ENCODE data around the gene PPP2R3B. TPM values are rescaled to one million over a fixed set of nuclear protein-coding genes. Genes with fewer than 3 reads are reported as not detected.

The PPP2R3B gene
- total and polyA plus RNA-seq, 3 experiments from 2014 or later: 10.0 to 23.1 (median 21.2) TPM

DNA sequence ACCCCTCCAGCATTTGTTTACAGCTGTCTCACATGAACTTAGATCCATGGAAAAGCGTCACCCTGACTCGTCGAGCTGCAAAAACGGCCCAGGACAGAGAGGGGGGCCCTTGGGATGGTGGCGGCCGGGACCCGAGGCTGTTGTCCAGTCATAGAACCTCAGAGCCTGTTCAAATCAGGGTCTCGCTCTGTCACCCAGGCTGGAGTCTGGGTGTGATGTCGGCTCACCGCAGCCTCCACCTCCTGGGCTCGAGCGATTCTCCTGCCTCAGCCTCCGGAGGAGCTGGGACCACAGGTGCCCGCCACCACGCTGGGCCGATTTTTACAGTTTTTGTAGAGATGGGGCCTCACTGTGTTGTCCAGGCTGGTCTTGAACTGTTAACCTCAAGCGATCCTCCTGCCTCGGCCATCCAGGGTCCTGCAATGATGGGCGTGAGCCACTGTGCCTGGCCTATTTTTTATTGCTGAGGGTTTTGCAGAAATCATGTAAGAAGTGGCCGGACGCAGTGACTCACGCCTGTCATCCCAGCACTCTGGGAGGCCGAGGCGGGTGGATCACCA lies 42.6 kb upstream of the PPP2R3B start:
- no peak for DNase-seq
- Mint-ChIP-seq H3K4me3 (no peak overlapping the region), H3K36me3 (peaks cover 0 to 7% (median 0%) of the 10 kb centered on the region in 3 donors), H3K4me1 (peaks cover 0 to 4% (median 3%) of the 10 kb centered on the region in 3 donors), H3K9me3 (peaks cover 0 to 11% (median 2%) of the 10 kb centered on the region in 5 donors), H3K27me3 (peaks cover 13 to 28% of the 10 kb centered on the region in 2 donors), H3K27ac (no peak overlapping the region)
- H3K27ac ChIP-seq (ENCODE audit: low read depth, low read length): no peak overlapping the region
- no peaks in the 10 kb centered on the region for H3K9me3 ChIP-seq (ENCODE audit: low read length)
- ChIA-PET CTCF (no interaction called here), POLR2A (no interaction called here)
- H3K27me3 ChIP-seq (ENCODE audit: insufficient read depth, low read length, poor library complexity, severe bottlenecking): no peaks in the 10 kb centered on the region
- no peak overlapping the region for H3K4me3 ChIP-seq (ENCODE audit: low read length)
- H3K36me3 ChIP-seq (ENCODE audit: insufficient read depth, low read length): no peaks in the 10 kb centered on the region
- no peaks in the 10 kb centered on the region for H3K4me1 ChIP-seq (ENCODE audit: insufficient read depth, low read length)

DNA sequence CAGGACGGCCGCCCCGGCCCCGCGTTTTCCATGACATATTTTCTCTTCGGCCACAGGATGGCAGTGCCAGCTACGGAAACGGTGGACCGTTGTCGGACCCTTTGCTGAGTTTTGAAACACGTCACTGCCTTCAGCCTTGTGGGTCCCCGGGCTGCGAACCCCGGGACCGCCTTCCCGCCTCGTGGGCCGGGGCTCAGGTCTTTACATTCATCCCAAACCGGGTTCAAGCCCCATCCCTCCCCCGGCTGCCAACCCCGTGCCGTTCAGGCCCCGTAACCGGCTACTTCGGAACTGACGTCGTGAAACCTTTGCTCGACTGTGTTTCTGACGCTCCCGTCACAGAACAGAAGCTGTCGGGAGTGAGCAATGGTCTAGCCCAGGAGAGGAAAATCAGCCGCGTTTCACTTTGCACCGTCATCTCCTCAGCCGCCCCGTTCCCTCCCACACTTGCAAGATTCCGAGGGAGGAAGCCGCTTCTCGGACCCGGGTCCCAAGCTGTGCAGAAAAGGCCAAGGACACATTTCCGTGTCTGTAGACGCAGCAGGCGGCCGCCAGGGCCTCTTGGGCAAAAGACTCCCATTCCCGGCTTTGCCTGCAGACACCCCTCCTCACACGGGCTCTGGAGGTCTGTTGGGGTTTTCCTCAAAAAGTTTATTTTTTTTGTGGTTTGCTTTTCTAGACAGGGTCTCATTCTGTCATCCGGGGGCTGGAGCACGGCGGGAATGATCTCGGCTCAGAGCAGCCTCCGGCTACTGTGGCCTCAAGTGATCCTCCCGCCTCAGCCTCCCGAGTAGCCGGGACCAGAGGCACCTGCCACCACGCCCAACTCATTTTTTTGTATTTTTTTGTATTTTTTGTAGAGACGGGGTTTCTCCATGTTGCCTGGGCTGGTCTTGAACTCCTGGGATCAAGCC lies 41.4 kb upstream of the PPP2R3B start:
- Histone ChIP-seq H3K27ac (ENCODE audit: low read depth, low read length) (no peak overlapping the region), H3K9me3 (ENCODE audit: low read length) (no peaks in the 10 kb centered on the region), H3K4me1 (ENCODE audit: insufficient read depth, low read length) (no peaks in the 10 kb centered on the region), H3K4me3 (ENCODE audit: low read length) (no peak overlapping the region), H3K36me3 (ENCODE audit: insufficient read depth, low read length) (no peaks in the 10 kb centered on the region), H3K27me3 (ENCODE audit: insufficient read depth, low read length, poor library complexity, severe bottlenecking) (no peaks in the 10 kb centered on the region)
- Mint-ChIP-seq H3K27me3 (peaks cover 13 to 32% of the 10 kb centered on the region in 2 donors), H3K4me1 (peaks cover 0 to 4% (median 3%) of the 10 kb centered on the region in 3 donors), H3K36me3 (peaks cover 0 to 7% (median 0%) of the 10 kb centered on the region in 3 donors), H3K9me3 (peaks cover 0 to 9% (median 0%) of the 10 kb centered on the region in 5 donors), H3K4me3 (peak overlapping the region in 1 of 7 donors; percentile 46), H3K27ac (no peak overlapping the region)
- DNase-seq: no peak
- ChIA-PET CTCF (no interaction called here), POLR2A (no interaction called here)

DNA sequence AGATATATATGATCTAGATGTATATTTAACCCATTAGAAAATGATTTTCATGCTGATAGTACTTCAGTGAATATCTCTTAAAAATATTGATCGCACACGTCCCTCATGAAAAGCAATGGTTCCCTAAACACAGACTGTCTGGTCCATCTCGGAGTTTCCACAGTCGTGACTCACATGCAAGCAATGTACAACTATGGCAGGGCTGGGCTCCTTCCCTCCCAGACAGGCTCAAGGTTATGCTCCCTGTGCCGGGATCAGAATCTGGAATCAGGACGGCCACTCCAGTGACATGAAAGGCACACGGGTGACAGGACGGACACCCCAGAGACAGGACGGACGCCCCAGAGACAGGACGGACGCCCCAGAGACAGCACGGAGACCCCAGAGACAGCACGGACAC lies 40.2 kb upstream of the PPP2R3B start:
- CTCF ChIA-PET: no interaction called here

DNA sequence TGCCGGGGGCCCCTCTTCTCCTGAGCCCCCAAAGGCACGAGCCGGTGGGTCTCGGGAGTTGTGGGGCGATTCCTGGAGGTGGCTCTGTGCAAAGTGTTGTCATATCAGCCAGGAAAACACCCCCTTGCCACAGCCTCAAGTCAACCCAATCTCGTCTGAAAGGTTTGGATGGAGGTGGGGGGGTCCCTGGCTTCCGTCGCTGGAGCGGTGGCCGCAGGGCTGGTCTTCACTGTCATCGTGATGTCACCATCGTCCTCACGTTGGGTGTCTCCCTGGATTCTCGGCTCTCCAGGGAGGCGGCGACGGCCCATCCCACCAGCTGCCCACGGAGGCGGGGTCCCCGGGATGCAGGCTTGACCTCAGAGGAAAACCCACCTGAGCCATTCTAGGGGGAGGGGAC lies 38.3 kb upstream of the PPP2R3B start:
- Histone ChIP-seq H3K4me3 (ENCODE audit: low read length) (no peak overlapping the region), H3K9me3 (ENCODE audit: low read length) (no peaks in the 10 kb centered on the region), H3K4me1 (ENCODE audit: insufficient read depth, low read length) (no peaks in the 10 kb centered on the region), H3K27me3 (ENCODE audit: insufficient read depth, low read length, poor library complexity, severe bottlenecking) (no peaks in the 10 kb centered on the region), H3K36me3 (ENCODE audit: insufficient read depth, low read length) (no peaks in the 10 kb centered on the region), H3K27ac (ENCODE audit: low read depth, low read length) (no peak overlapping the region)
- H3K27me3 Mint-ChIP-seq: peaks cover 11 to 21% of the 10 kb centered on the region in 2 donors
- peaks cover 0 to 1% (median 0%) of the 10 kb centered on the region in 5 donors for H3K9me3 Mint-ChIP-seq
- POLR2A ChIA-PET: no interaction called here
- CTCF ChIA-PET: no interaction called here
- no peak overlapping the region for H3K27ac Mint-ChIP-seq
- no peaks in the 10 kb centered on the region for H3K36me3 Mint-ChIP-seq
- DNase-seq: no peak
- no peak overlapping the region for H3K4me3 Mint-ChIP-seq
- peaks cover 0 to 4% (median 3%) of the 10 kb centered on the region in 3 donors for H3K4me1 Mint-ChIP-seq

More for the DNA sequence above, 40.2 kb upstream of the PPP2R3B start:
- DNase-seq: no peak
- Mint-ChIP-seq H3K4me3 (no peak overlapping the region), H3K9me3 (peaks cover 0 to 9% (median 0%) of the 10 kb centered on the region in 5 donors), H3K27me3 (peaks cover 13 to 32% of the 10 kb centered on the region in 2 donors), H3K36me3 (peaks cover 0 to 7% (median 0%) of the 10 kb centered on the region in 3 donors), H3K4me1 (peaks cover 0 to 4% (median 3%) of the 10 kb centered on the region in 3 donors), H3K27ac (no peak overlapping the region)
- no peak overlapping the region for H3K27ac ChIP-seq (ENCODE audit: low read depth, low read length)
- no peaks in the 10 kb centered on the region for H3K36me3 ChIP-seq (ENCODE audit: insufficient read depth, low read length)
- H3K4me1 ChIP-seq (ENCODE audit: insufficient read depth, low read length): no peaks in the 10 kb centered on the region
- no peak overlapping the region for H3K4me3 ChIP-seq (ENCODE audit: low read length)
- POLR2A ChIA-PET: no interaction called here
- no peaks in the 10 kb centered on the region for H3K27me3 ChIP-seq (ENCODE audit: insufficient read depth, low read length, poor library complexity, severe bottlenecking)
- no peaks in the 10 kb centered on the region for H3K9me3 ChIP-seq (ENCODE audit: low read length)

DNA sequence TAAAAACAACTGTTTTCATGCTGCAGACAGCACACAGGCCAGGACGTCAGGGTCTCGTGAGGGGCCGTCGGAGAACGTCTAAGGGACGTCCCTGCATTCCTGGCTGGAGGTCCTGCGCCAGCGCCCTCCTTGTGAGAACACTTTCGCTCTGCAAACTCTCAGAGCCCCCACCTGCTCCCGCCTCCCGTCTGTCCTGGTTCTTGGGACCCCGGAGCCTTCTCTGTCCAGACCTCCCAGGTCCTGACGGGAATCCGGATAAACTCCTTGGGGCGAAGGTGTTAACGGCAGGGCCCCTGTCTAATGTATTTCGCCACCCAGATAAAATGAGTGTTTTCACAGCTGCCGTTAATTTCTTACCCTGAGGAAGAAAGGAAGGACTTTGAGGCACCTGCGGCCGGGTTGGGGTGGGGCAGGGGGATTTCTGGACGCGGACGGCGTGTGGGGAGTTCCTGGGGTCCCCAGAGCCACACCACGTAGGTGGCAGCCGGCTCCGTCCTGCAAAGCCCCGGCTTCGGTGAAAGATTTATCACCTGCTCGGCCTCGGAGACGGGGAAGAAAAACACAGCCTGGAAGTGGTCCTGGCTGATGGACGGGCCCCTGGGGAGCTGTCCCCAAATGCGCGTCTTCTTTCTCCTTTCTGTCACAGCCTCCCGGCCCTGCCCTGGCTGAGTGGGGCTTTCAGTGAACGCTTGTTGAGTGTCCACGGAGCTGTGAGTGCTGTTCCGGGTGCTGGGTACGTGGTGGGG lies 35.1 kb upstream of the PPP2R3B start:
- Histone ChIP-seq H3K36me3 (ENCODE audit: insufficient read depth, low read length) (no peaks in the 10 kb centered on the region), H3K9me3 (ENCODE audit: low read length) (no peaks in the 10 kb centered on the region), H3K4me1 (ENCODE audit: insufficient read depth, low read length) (no peaks in the 10 kb centered on the region), H3K4me3 (ENCODE audit: low read length) (no peak overlapping the region), H3K27me3 (ENCODE audit: insufficient read depth, low read length, poor library complexity, severe bottlenecking) (no peaks in the 10 kb centered on the region), H3K27ac (ENCODE audit: low read depth, low read length) (no peak overlapping the region)
- DNase-seq: no peak
- Mint-ChIP-seq H3K9me3 (peaks cover 0 to 1% (median 0%) of the 10 kb centered on the region in 5 donors), H3K4me1 (no peaks in the 10 kb centered on the region), H3K4me3 (no peak overlapping the region), H3K27ac (peak overlapping the region in 1 of 8 donors; percentile 52), H3K27me3 (peaks cover 0 to 10% of the 10 kb centered on the region in 2 donors), H3K36me3 (no peaks in the 10 kb centered on the region)
- POLR2A ChIA-PET: no interaction called here
- CTCF ChIA-PET: no interaction called here

- no peaks in the 10 kb centered on the region for H3K9me3 ChIP-seq (ENCODE audit: low read length)
- ChIA-PET POLR2A (no interaction called here), CTCF (no interaction called here)
- peaks cover 0 to 4% (median 0%) of the 10 kb centered on the region in 3 donors for H3K36me3 Mint-ChIP-seq
- H3K4me1 ChIP-seq (ENCODE audit: insufficient read depth, low read length): no peaks in the 10 kb centered on the region
- H3K27me3 Mint-ChIP-seq: peaks cover 0 to 4% of the 10 kb centered on the region in 2 donors
- peaks cover 0 to 1% (median 0%) of the 10 kb centered on the region in 5 donors for H3K9me3 Mint-ChIP-seq
- H3K27ac ChIP-seq (ENCODE audit: low read depth, low read length): no peak overlapping the region
- no peak overlapping the region for H3K4me3 ChIP-seq (ENCODE audit: low read length)
- H3K4me3 Mint-ChIP-seq: no peak overlapping the region
- DNase-seq: no peak
- no peak overlapping the region for H3K27ac Mint-ChIP-seq
- H3K27me3 ChIP-seq (ENCODE audit: insufficient read depth, low read length, poor library complexity, severe bottlenecking): no peaks in the 10 kb centered on the region
- H3K36me3 ChIP-seq (ENCODE audit: insufficient read depth, low read length): no peaks in the 10 kb centered on the region
- no peaks in the 10 kb centered on the region for H3K4me1 Mint-ChIP-seq
Observed at GRCh38 chrX:420496-421223, 34.0 kb upstream of the PPP2R3B start.

DNA sequence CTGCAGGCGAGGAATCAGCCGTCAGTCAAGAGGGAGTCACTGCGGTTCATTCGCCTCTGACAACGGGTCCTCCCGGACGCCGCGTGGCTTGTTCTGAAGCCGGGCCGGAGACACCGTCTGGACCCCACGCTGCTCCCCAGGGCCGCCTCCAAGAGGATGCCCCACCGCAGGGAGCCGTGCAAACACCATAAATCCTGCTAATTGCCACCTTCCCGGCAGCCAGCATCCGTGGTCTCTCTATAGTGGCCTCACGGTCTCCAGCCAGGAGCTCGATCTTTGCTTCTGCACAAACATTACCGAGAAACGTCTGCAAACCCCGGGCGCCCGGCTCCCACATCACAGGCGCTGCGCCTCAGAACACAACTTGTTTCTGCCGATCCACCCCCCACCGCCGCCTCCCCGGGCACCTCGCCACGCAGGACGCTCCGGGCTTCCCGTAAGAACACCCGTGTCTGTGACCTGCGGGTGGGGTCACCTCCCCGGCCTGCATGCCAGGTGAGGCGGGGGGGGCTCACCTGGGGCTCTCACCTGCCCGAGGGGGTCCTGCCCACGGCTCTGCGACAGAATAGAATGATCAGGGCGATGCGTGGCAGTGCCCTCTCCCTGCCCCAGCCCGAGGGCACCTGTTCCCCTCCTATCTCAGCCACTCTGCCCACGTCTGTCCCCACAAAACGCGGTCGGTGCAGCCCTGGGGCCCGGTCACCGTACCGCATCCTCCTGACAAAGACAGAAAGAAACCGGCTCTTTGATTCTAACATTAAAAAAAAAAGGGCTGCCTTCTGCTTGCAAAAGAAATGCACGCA lies 32.4 kb upstream of the PPP2R3B start:
- H3K27ac ChIP-seq (ENCODE audit: low read depth, low read length): no peak overlapping the region
- H3K27me3 Mint-ChIP-seq: peaks cover 0 to 3% of the 10 kb centered on the region in 2 donors
- no peaks in the 10 kb centered on the region for H3K36me3 ChIP-seq (ENCODE audit: insufficient read depth, low read length)
- ChIA-PET CTCF (no interaction called here), POLR2A (no interaction called here)
- peaks cover 0 to 4% (median 0%) of the 10 kb centered on the region in 3 donors for H3K36me3 Mint-ChIP-seq
- H3K4me3 Mint-ChIP-seq: no peak overlapping the region
- no peaks in the 10 kb centered on the region for H3K27me3 ChIP-seq (ENCODE audit: insufficient read depth, low read length, poor library complexity, severe bottlenecking)
- H3K27ac Mint-ChIP-seq: no peak overlapping the region
- H3K4me1 Mint-ChIP-seq: no peaks in the 10 kb centered on the region
- H3K9me3 Mint-ChIP-seq: peaks cover 0 to 3% (median 0%) of the 10 kb centered on the region in 5 donors
- H3K4me1 ChIP-seq (ENCODE audit: insufficient read depth, low read length): no peaks in the 10 kb centered on the region
- no peaks in the 10 kb centered on the region for H3K9me3 ChIP-seq (ENCODE audit: low read length)
- peak in 1 of 5 donors; percentile 26 for DNase-seq
- H3K4me3 ChIP-seq (ENCODE audit: low read length): no peak overlapping the region

Data from CD8-positive, alpha-beta memory T cell (primary cell).